Measurements from ENCODE around the gene ABTB1. TPM values are rescaled to one million over a fixed set of nuclear protein-coding genes. Genes with fewer than 3 reads are reported as not detected.

The ABTB1 gene
- total RNA-seq, 1 donor from 2014 or later, result 56.6 TPM

DNA sequence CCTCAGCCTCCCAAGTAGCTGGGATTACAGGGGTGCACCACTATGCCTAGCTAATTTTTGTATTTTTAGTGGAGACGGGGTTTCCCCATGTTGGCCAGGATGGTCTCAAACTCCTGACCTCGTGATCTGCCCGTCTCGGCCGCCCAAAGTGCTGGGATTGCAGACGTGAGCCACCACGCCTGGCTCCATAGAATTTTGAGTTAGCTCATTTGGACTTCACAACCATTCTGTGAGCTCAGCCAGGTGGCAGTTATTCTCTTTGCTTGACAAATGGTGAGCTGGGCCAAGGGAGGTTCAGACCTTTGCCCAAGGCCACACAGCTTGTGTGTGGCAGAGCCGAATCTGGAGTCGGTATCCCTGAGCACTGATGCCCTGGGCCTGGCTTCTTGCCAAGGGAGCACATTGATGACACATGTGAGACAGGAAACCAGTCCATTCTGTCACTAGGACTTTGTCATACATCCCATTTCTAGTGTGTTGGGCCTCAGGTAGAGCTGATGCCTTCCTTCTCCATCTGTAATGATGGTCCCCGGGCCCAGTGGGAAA, 26.2 kb upstream of the ABTB1 start:
- Histone ChIP-seq H3K27me3 (ENCODE audit: low read depth) (no peaks in the 10 kb centered on the region), H3K4me1 (no peaks in the 10 kb centered on the region), H3K36me3 (no peaks in the 10 kb centered on the region), H3K9me3 (no peaks in the 10 kb centered on the region), H3K27ac (no peak overlapping the region), H3K4me3 (no peak overlapping the region)
- intact Hi-C loops (cut with DNase I), result no loop called here
- TF ChIP-seq, protein P1, sequence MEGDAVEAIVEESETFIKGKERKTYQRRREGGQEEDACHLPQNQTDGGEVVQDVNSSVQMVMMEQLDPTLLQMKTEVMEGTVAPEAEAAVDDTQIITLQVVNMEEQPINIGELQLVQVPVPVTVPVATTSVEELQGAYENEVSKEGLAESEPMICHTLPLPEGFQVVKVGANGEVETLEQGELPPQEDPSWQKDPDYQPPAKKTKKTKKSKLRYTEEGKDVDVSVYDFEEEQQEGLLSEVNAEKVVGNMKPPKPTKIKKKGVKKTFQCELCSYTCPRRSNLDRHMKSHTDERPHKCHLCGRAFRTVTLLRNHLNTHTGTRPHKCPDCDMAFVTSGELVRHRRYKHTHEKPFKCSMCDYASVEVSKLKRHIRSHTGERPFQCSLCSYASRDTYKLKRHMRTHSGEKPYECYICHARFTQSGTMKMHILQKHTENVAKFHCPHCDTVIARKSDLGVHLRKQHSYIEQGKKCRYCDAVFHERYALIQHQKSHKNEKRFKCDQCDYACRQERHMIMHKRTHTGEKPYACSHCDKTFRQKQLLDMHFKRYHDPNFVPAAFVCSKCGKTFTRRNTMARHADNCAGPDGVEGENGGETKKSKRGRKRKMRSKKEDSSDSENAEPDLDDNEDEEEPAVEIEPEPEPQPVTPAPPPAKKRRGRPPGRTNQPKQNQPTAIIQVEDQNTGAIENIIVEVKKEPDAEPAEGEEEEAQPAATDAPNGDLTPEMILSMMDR (IDR thresholded peaks at IDR 0.05), result no peak
- ATAC-seq, result no peak
- no peak for DNase-seq

GRCh38 chr3:127647166-127647844, 25.4 kb upstream of the ABTB1 start:
- Histone ChIP-seq H3K4me3 (no peak overlapping the region), H3K4me1 (no peaks in the 10 kb centered on the region), H3K36me3 (no peaks in the 10 kb centered on the region), H3K27ac (no peak overlapping the region), H3K9me3 (no peaks in the 10 kb centered on the region), H3K27me3 (ENCODE audit: low read depth) (no peaks in the 10 kb centered on the region)
- TF ChIP-seq, protein P1 (IDR thresholded peaks at IDR 0.05), result no peak
- no peak for ATAC-seq
- DNase-seq, result no peak
- intact Hi-C loops (cut with DNase I), result no loop called here

DNA sequence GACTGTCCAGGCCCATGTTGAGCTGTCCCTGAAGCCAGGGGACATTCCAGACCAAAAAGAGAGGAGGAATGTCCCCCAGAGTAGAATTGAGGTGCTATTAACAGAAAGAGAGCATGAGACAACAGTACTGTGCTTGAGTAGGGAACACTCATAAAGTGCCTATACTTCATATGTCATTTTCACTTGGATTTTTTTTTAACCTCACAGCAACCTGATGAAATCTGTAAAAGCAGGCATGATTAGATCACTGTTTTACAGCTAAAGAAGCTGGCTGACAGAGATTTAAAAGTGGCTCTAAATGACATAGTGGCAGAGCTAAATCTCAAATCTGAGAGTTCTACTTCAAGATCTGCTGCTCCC, 24.9 kb upstream of the ABTB1 start:
- Histone ChIP-seq H3K27me3 (ENCODE audit: low read depth) (no peaks in the 10 kb centered on the region), H3K4me3 (no peak overlapping the region), H3K4me1 (no peaks in the 10 kb centered on the region), H3K9me3 (no peaks in the 10 kb centered on the region), H3K36me3 (no peaks in the 10 kb centered on the region), H3K27ac (no peak overlapping the region)
- intact Hi-C loops (cut with DNase I), result no loop called here
- TF ChIP-seq, protein P1 (IDR thresholded peaks at IDR 0.05), result no peak
- DNase-seq, result no peak
- no peak for ATAC-seq

- DNase-seq, result no peak
- intact Hi-C loops (cut with DNase I), result no loop called here
Observed at GRCh38 chr3:127650236-127650635, 22.5 kb upstream of the ABTB1 start.

GRCh38 chr3:127651516-127652172, 21.1 kb upstream of the ABTB1 start:
- intact Hi-C loops (cut with DNase I), result no loop called here
- peak; percentile 46 to 53 for ATAC-seq

More at GRCh38 chr3:127650236-127650635, 22.5 kb upstream of the ABTB1 start:
- Histone ChIP-seq H3K36me3 (no peaks in the 10 kb centered on the region), H3K4me1 (no peaks in the 10 kb centered on the region), H3K27ac (no peak overlapping the region), H3K27me3 (ENCODE audit: low read depth) (no peaks in the 10 kb centered on the region), H3K4me3 (no peak overlapping the region), H3K9me3 (no peaks in the 10 kb centered on the region)
- TF ChIP-seq, protein P1 (IDR thresholded peaks at IDR 0.05), result no peak
- no peak for ATAC-seq

More at GRCh38 chr3:127651516-127652172, 21.1 kb upstream of the ABTB1 start:
- no peak overlapping the region for H3K4me3 ChIP-seq
- TF ChIP-seq, protein P1 (IDR thresholded peaks at IDR 0.05), result no peak
- H3K27me3 ChIP-seq (ENCODE audit: low read depth), result no peaks in the 10 kb centered on the region
- DNase-seq, result no peak
- H3K4me1 ChIP-seq, result no peaks in the 10 kb centered on the region
- H3K27ac ChIP-seq, result no peak overlapping the region
- no peaks in the 10 kb centered on the region for H3K36me3 ChIP-seq
- no peaks in the 10 kb centered on the region for H3K9me3 ChIP-seq
